ENCODE data around the gene TRAM2.

DNA sequence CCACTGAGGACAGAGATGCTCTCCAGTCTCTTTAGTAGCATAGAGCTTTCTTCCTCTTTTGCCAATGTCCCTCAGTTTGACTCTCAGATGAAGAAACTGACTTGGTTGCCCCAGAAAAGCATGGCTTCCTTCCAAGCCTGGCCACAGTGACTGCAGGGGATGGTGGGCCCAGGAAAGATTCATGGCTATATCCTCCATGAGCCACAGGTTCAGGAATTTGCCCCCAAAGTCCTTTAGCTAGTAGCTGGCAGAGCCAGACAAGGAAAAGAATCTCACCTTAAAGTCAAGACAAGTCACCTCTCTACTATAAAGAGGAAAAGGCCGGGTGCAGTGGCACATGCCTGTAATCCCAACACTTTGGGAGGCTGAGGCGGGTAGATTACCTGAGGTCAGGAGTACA lies 43.4 kb downstream of the TRAM2 start:
- TF ChIP-seq MXI1 (IDR thresholded peaks at IDR 0.05; ENCODE audit: borderline replicate concordance, low read depth, low read length) (no peak), RAD21 (IDR thresholded peaks at IDR 0.05; ENCODE audit: low read length) (no peak), CEBPB (IDR thresholded peaks at IDR 0.05; ENCODE audit: low read depth, low read length) (no peak)
- TF ChIP-seq, protein P1, sequence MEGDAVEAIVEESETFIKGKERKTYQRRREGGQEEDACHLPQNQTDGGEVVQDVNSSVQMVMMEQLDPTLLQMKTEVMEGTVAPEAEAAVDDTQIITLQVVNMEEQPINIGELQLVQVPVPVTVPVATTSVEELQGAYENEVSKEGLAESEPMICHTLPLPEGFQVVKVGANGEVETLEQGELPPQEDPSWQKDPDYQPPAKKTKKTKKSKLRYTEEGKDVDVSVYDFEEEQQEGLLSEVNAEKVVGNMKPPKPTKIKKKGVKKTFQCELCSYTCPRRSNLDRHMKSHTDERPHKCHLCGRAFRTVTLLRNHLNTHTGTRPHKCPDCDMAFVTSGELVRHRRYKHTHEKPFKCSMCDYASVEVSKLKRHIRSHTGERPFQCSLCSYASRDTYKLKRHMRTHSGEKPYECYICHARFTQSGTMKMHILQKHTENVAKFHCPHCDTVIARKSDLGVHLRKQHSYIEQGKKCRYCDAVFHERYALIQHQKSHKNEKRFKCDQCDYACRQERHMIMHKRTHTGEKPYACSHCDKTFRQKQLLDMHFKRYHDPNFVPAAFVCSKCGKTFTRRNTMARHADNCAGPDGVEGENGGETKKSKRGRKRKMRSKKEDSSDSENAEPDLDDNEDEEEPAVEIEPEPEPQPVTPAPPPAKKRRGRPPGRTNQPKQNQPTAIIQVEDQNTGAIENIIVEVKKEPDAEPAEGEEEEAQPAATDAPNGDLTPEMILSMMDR (conservative IDR thresholded peaks at IDR 0.05; ENCODE audit: low read depth, low read length) = no peak

All from IMR-90 (cell line).